HepG2 (cell line): ENCODE results near the gene MED12L. TPM values are rescaled to one million over a fixed set of nuclear protein-coding genes. Genes with fewer than 3 reads are reported as not detected.

Experiments
- BHLHE40 ChIP-seq: IDR thresholded peaks from 2 replicates; pipeline ENCODE4 v1.6.1; 2011; ENCODE audit warnings: low read length, improper control_type of control experiment
- CSRNP1 ChIP-seq: sonication (generic); formaldehyde crosslinking; IDR thresholded peaks from 2 replicates; pipeline ENCODE4 v1.8.1; 2023; ENCODE audit warnings: mild to moderate bottlenecking, missing genetic modification reagents
- DR1 ChIP-seq: sonication (generic); formaldehyde crosslinking; IDR thresholded peaks from 2 replicates; pipeline ENCODE4 v1.8.0; 2021; ENCODE audit warnings: mild to moderate bottlenecking, missing genetic modification reagents, inconsistent platforms
- DZIP1 ChIP-seq: sonication (generic); formaldehyde crosslinking; IDR thresholded peaks from 2 replicates; pipeline ENCODE4 v1.5.0; 2020; ENCODE audit warnings: mild to moderate bottlenecking, missing genetic modification reagents
- EZH2 ChIP-seq: conservative IDR thresholded peaks from 2 replicates; pipeline ENCODE4 v1.6.1; 2012; ENCODE audit warnings: mild to moderate bottlenecking, low read depth, low read length, moderate library complexity
- FOXP1 ChIP-seq, 2 experiments: fragments of 450-650 bp in 1 of 2; IDR thresholded peaks; 2 replicates each; pipeline ENCODE4 v1.6.1; 2017 to 2018; ENCODE audit warnings: antibody characterized with exemption in 1 of 2
- HNRNPL ChIP-seq: fragments of 200-400 bp; formaldehyde crosslinking; IDR thresholded peaks from 2 replicates; pipeline ENCODE4 v1.6.1; 2017; ENCODE audit warnings: mild to moderate bottlenecking, low read depth, low read length
- HOXA7 ChIP-seq: sonication (generic); formaldehyde crosslinking; IDR thresholded peaks from 2 replicates; pipeline ENCODE4 v1.8.1; 2022; ENCODE audit warnings: mild to moderate bottlenecking, missing genetic modification reagents, moderate library complexity
- NFATC3 ChIP-seq: sonication (generic); formaldehyde crosslinking; IDR thresholded peaks from 2 replicates; pipeline ENCODE4 v1.5.1; 2020; ENCODE audit warnings: mild to moderate bottlenecking, missing genetic modification reagents
- NR3C1 ChIP-seq: sonication (generic); formaldehyde crosslinking; IDR thresholded peaks from 2 replicates; pipeline ENCODE4 v1.4.0; 2020; ENCODE audit warnings: missing genetic modification reagents
- PCBP2 ChIP-seq: fragments of 200-400 bp; formaldehyde crosslinking; optimal IDR thresholded peaks from 2 replicates; pipeline ENCODE3; 2018; ENCODE audit warnings: low read length, low read depth; ENCODE audit not compliant: poor library complexity, severe bottlenecking
- REPIN1 ChIP-seq: sonication (generic); formaldehyde crosslinking; IDR thresholded peaks from 2 replicates; pipeline ENCODE4 v1.8.0; 2022; ENCODE audit warnings: missing genetic modification reagents, low read depth, mild to moderate bottlenecking, borderline replicate concordance
- RNF2 ChIP-seq: fragments of 450-650 bp; conservative IDR thresholded peaks from 2 replicates; pipeline ENCODE4 v1.6.1; 2016; ENCODE audit warnings: low read depth
- SIX4 ChIP-seq: sonication (generic); formaldehyde crosslinking; IDR thresholded peaks from 2 replicates; pipeline ENCODE4 v1.4.0; 2020; ENCODE audit warnings: missing genetic modification reagents
- SOX13 ChIP-seq, 3 experiments: fragments of 450-650 bp in 1 of 3; sonication (generic) in 1 of 3; formaldehyde crosslinking in 1 of 3; IDR thresholded peaks in 2 of 3; conservative IDR thresholded peaks in 1 of 3; 2 replicates each; pipeline versions ENCODE4 v1.5.0 to v1.6.1; 2016 to 2020; ENCODE audit warnings: antibody characterized with exemption in 1 of 3, mild to moderate bottlenecking in 1 of 3, missing compliant biosample characterization in 1 of 3, missing genetic modification reagents in 1 of 3, moderate library complexity in 1 of 3
- TBX3 ChIP-seq: fragments of 450-650 bp; IDR thresholded peaks from 2 replicates; pipeline ENCODE4 v1.6.1; 2017; ENCODE audit warnings: antibody characterized with exemption, mild to moderate bottlenecking, inconsistent platforms, borderline replicate concordance
- TFDP2 ChIP-seq: sonication (generic); formaldehyde crosslinking; IDR thresholded peaks from 2 replicates; pipeline ENCODE4 v1.4.0; 2020; ENCODE audit warnings: missing genetic modification reagents
- THAP11 ChIP-seq: IDR thresholded peaks from 2 replicates; pipeline ENCODE4 v1.6.1; 2016; ENCODE audit warnings: missing biosample characterization, missing genetic modification reagents
- ZNF292 ChIP-seq: sonication (generic); formaldehyde crosslinking; IDR thresholded peaks from 2 replicates; pipeline ENCODE4 v1.8.1; 2022; ENCODE audit warnings: mild to moderate bottlenecking, low read depth, missing genetic modification reagents, borderline replicate concordance
- ZNF501 ChIP-seq: sonication (generic); formaldehyde crosslinking; IDR thresholded peaks from 2 replicates; pipeline ENCODE4 v1.5.1; 2020; ENCODE audit warnings: mild to moderate bottlenecking, moderate library complexity, missing genetic modification reagents
- ZNF549 ChIP-seq: sonication (generic); formaldehyde crosslinking; IDR thresholded peaks from 2 replicates; pipeline ENCODE4 v1.5.0; 2020; ENCODE audit warnings: missing genetic modification reagents
- ZNF782 ChIP-seq: sonication (generic); formaldehyde crosslinking; IDR thresholded peaks from 2 replicates; pipeline ENCODE4 v1.4.0; 2020; ENCODE audit warnings: missing genetic modification reagents, mild to moderate bottlenecking, borderline replicate concordance
- ZNF841 ChIP-seq: sonication (generic); formaldehyde crosslinking; IDR thresholded peaks from 2 replicates; pipeline ENCODE4 v1.8.1; 2023; ENCODE audit warnings: missing genetic modification reagents, borderline replicate concordance
- ZNF891 ChIP-seq: sonication (generic); formaldehyde crosslinking; IDR thresholded peaks from 2 replicates; pipeline ENCODE4 v1.5.0; 2020; ENCODE audit warnings: mild to moderate bottlenecking, missing genetic modification reagents
- polyA plus RNA-seq, 8 experiments: library from polyadenylated mRNA; depleted of rRNA in 3 of 8; stranded (reverse) in 7 of 8; unstranded in 1 of 8; fragments of >200 nt; fragmentation: Illumina TruSeq in 4 of 8; extraction: Trizol in 4 of 8; gene quantifications; 2 replicates each; pipeline versions ENCODE4 v1.2.1 to v1.2.3, GENCODE V29; 2011 to 2016; ENCODE audit warnings: low read depth in 4 of 8, missing spikeins in 1 of 8, mixed read lengths in 1 of 8; ENCODE audit not compliant: insufficient read depth in 1 of 8
- total RNA-seq, 5 experiments: library from RNA; depleted of rRNA; stranded (reverse); fragments of >200 nt; fragmentation: Illumina TruSeq; extraction: Trizol; gene quantifications; 2 replicates each; pipeline ENCODE4 v1.2.3, GENCODE V29; 2016; ENCODE audit warnings: low read depth in 1 of 5

MED12L gene
- total and polyA plus RNA-seq, 2 of the 13 experiments (the other 11 are each of a cell fraction or from before 2014, with no cell fraction given), result 0.07 to 0.64 TPM

GRCh38 chr3:151085227-151085888, at the start of gene MED12L (continued):
- peak; percentile 83 for TF ChIP-seq TFDP2 (CRISPR knock-in tag)
- TF ChIP-seq SIX4 (CRISPR knock-in tag), result no peak
- TF ChIP-seq RNF2, result peak; percentile 73
- TF ChIP-seq ZNF891 (CRISPR knock-in tag), result no peak
- TF ChIP-seq THAP11 (CRISPR knock-in tag), result peak; percentile 56
- TF ChIP-seq TBX3, result no peak
- TF ChIP-seq REPIN1, result peak; percentile 48; the same call in 1 of the 2 replicates
- TF ChIP-seq ZNF501 (CRISPR knock-in tag), result peak; percentile 63; the same call in 1 of the 2 replicates
- no peak for TF ChIP-seq EZH2
- no peak for TF ChIP-seq ZNF549 (CRISPR knock-in tag)
- TF ChIP-seq ZNF841 (CRISPR knock-in tag), result no peak
- no peak for TF ChIP-seq ZNF292 (CRISPR knock-in tag)
- no peak for TF ChIP-seq SOX13 (IDR thresholded peaks at IDR 0.05)
- no peak for TF ChIP-seq SOX13 (CRISPR knock-in tag; conservative IDR thresholded peaks at IDR 0.05 in 1 of 2, IDR thresholded peaks at IDR 0.05 in 1 of 2)
- TF ChIP-seq HNRNPL, result no peak
- TF ChIP-seq BHLHE40, result no peak
- TF ChIP-seq NR3C1, result no peak
- TF ChIP-seq CSRNP1 (CRISPR knock-in tag), result peak; percentile 75; the same call in 1 of the 2 replicates
- TF ChIP-seq DR1 (CRISPR knock-in tag), result 0 out of 2 replicates have a peak, but pooled peaks have one; percentile 18
- TF ChIP-seq PCBP2, result no peak
- TF ChIP-seq DZIP1, result no peak
- TF ChIP-seq HOXA7 (CRISPR knock-in tag), result no peak
- TF ChIP-seq FOXP1 (IDR thresholded peaks at IDR 0.05), result no peak
- TF ChIP-seq FOXP1 (CRISPR knock-in tag; IDR thresholded peaks at IDR 0.05), result no peak
- no peak for TF ChIP-seq ZNF782 (CRISPR knock-in tag)
- TF ChIP-seq NFATC3 (CRISPR knock-in tag), result no peak
